Fibroblast of mammary gland (primary cell): Measurements from ENCODE around the gene CYFIP1.

Experiments used
- DNase-seq: peaks from one replicate; pipeline ENCODE4 v3.0.0-alpha.2; 2010; ENCODE audit warnings: low read depth
- H3K4me3 ChIP-seq: 2 replicates; pipeline ENCODE4 v1.5.1; 2011; ENCODE audit warnings: low read depth, mild to moderate bottlenecking, low read length, moderate library complexity; ENCODE audit not compliant: control insufficient read depth
- TF ChIP-seq, protein P1 (sequence below): conservative IDR thresholded peaks from 2 replicates; pipeline ENCODE4 v1.5.1; 2011; ENCODE audit warnings: low read depth, low read length, inconsistent platforms; ENCODE audit not compliant: control insufficient read depth, insufficient read depth

Gene CYFIP1

DNA sequence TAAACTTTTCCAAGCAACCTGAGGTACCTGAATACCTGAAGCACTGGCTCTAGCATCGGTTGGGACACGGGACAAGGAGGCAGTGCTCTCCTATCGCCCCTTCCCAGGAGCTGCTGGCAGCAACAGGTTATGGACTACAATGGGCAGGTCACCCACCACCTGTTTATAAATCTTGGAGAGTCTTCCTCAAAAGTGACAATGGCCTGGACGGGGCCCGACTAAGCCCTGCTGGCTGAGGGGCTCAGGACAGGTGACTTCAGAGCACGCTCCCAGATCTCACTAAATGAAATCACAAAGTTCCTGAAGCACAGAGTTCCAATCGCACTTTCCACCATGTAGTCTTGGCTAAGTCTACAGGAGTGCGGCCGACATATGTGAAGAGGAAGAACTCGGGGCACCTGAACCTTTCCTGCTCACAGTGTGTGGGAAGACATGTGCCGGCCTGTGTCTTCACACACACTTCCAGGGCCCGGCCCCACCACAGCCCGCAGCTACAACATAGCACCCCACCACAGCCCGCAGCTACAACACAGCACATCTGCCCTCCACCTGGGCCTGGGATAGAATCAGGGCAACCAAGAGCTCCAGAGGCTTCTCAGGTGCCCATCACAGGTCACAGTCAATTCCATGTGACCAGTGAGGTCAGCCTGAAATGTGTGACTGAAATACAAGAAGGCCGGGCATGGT, 12.9 kb downstream of the CYFIP1 start:
- TF ChIP-seq, protein P1, sequence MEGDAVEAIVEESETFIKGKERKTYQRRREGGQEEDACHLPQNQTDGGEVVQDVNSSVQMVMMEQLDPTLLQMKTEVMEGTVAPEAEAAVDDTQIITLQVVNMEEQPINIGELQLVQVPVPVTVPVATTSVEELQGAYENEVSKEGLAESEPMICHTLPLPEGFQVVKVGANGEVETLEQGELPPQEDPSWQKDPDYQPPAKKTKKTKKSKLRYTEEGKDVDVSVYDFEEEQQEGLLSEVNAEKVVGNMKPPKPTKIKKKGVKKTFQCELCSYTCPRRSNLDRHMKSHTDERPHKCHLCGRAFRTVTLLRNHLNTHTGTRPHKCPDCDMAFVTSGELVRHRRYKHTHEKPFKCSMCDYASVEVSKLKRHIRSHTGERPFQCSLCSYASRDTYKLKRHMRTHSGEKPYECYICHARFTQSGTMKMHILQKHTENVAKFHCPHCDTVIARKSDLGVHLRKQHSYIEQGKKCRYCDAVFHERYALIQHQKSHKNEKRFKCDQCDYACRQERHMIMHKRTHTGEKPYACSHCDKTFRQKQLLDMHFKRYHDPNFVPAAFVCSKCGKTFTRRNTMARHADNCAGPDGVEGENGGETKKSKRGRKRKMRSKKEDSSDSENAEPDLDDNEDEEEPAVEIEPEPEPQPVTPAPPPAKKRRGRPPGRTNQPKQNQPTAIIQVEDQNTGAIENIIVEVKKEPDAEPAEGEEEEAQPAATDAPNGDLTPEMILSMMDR: no peak
- H3K4me3 ChIP-seq: no peak overlapping the region
- DNase-seq: no peak

DNA sequence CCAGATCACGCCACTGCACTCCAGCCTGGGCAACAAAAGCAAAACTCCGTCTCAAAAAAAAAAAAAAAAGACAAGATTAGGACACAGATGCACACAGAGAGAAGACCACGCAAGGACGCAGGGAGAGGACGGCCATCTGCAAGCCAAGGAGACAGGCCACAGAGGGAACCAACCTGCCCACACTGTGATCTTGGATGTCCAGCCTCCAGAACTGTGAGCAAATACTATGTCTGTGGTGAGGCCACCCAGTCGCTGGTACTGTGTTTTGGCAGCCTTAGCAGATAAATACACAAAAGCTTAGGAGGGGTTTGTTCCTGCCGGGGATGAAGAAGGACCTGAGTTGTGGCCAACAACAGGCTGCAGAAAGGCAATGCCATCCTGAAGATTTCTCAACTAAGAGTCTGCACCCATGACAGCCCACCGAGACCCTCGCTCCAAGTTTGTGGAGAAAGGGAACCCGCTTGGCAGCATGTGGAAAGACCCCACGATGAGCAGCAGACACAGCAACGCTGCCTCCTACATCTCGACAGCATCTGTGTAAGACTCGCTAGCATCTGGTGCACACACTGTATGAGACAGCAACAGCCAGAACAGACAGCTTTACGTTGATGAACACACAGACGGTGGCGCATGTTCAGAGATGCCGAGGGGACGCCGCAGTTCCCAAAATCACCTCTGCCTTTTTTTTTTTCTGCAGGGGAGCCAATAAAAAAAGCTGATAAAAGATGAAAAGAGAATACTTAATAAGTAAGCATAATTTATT, 13.7 kb downstream of the CYFIP1 start:
- TF ChIP-seq, protein P1: no peak
- H3K4me3 ChIP-seq: no peak overlapping the region
- no peak for DNase-seq

DNA sequence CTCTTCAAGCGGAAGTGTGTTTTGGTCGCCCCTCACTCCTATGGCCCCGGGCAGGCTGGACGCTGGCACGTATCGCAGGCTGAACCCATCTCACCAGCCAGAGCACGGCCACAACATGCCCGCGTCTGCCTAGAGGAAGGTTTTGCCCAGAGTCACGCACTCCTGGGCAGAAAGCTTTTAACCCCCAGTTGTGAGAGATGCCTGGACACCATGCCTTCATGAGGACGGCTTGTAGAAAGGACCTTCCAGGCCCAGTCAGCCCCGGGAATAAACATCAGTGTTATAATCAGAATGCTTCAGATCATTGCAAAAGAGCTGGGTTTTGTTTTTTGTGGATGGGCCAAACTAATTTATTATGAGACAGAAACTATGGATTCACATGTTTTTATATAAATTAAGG, 16.5 kb downstream of the CYFIP1 start:
- TF ChIP-seq, protein P1: no peak
- peak; percentile 19 for DNase-seq
- H3K4me3 ChIP-seq: no peak overlapping the region

DNA sequence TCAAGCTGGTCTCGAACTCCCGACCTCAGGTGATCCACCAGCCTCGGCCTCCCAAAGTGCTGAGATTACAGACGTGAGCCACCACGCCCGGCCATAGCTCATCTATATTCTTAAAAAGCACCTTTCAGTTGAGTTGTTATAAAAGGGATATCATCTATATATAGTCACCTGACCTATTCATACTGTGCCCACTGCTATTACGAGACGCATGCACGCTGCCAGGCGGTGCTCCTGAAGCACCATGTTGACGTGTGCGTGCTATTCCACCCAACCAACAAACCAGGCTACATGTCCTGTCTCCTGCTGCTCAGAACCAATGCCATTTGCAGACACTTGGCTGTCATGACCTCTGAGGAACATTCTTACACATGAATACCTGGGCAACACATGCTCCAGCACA, 17.6 kb downstream of the CYFIP1 start:
- no peak for DNase-seq
- TF ChIP-seq, protein P1: no peak
- no peak overlapping the region for H3K4me3 ChIP-seq

DNA sequence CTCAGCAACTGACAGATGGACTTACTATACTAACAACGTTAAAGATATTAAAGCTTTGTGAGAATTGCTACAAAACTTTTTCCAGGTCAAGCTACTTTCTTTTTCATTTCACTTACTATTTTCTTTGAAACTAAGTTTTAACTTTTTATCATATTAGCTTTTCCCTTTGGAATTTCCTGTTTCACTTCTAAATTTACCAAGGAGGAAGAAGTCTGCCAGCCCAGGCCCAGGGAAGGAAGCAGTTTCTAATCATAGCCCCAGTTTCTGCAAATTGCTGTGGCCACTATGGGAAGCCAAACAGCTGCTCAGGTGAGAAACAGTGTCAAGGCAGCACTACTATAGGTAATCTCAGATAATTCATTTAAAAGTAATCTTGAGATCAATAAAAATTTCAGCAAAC, 18.4 kb downstream of the CYFIP1 start:
- no peak overlapping the region for H3K4me3 ChIP-seq
- DNase-seq: no peak
- TF ChIP-seq, protein P1: no peak

DNA sequence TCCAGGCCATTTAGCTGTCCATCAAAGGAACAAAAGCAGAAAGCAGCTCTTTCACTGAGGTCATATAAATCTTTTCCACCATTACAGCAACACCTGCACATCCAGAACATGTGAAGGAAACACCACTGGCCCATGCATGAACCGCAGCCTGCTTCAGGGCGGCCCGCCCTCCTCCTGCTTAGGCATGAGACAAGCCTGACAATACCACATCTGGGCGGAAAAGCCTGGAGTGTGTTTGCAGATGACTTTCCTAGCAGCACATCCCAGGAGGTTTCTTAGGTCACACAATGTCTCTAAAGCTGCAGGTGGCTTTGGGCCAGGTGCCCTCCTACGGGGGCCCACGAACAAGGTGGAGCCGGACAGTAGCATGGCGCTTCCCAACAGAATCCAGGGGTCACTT, 19.6 kb downstream of the CYFIP1 start:
- no peak overlapping the region for H3K4me3 ChIP-seq
- TF ChIP-seq, protein P1: no peak
- no peak for DNase-seq
